ENCODE data around the gene PPP1R13L. TPM values are rescaled to one million over a fixed set of nuclear protein-coding genes. Genes with fewer than 3 reads are reported as not detected.

The PPP1R13L gene
- total and polyA plus RNA-seq, 2 of the 8 experiments (the other 6 are each of a cell fraction or from before 2014, with no cell fraction given) = 9.1 to 15.3 TPM

GRCh38 chr19:45391346-45391745 is 13.5 kb downstream of the PPP1R13L start:
- no peaks in the 10 kb centered on the region for H4K20me1 ChIP-seq (replicated peaks in 1 of 2; ENCODE audit: control insufficient read depth in 1 of 2, insufficient read depth in 2 of 2, low read length in 2 of 2)
- no peak overlapping the region for H4K5ac ChIP-seq (ENCODE audit: insufficient read length, low read depth, low read length)
- H2BK15ac ChIP-seq (ENCODE audit: low read length) = no peak overlapping the region
- H3K9me3 ChIP-seq (ENCODE audit: insufficient read depth in 2 of 2, low read depth in 1 of 2, low read length in 1 of 2) = no peaks in the 10 kb centered on the region
- no peak overlapping the region for H3K4ac ChIP-seq (replicated peaks; ENCODE audit: insufficient read length, low read depth, low read length)
- H3K36me3 ChIP-seq (ENCODE audit: control insufficient read depth in 2 of 4, insufficient read depth in 4 of 4, low read length in 3 of 4) = peaks cover 0 to under 1% (median 0%) of the 10 kb centered on the region in 4 experiments; a peak in 1 of 8 replicates
- no peak overlapping the region for H3K18ac ChIP-seq (ENCODE audit: extremely low read depth, low read length)
- TF ChIP-seq USF2 (IDR thresholded peaks at IDR 0.05; ENCODE audit: low read length) = no peak
- peak; percentile 75 for TF ChIP-seq SIX5 (IDR thresholded peaks at IDR 0.05; ENCODE audit: low read depth, low read length)
- no peak for TF ChIP-seq TAF1 (IDR thresholded peaks at IDR 0.05; ENCODE audit: low read depth, low read length)
- TF ChIP-seq YY1 (IDR thresholded peaks at IDR 0.05; ENCODE audit: low read depth, low read length) = peak; percentile 60; the same call in 1 of the 2 replicates
- TF ChIP-seq SIN3A (conservative IDR thresholded peaks at IDR 0.05 in 1 of 2, IDR thresholded peaks at IDR 0.05 in 1 of 2; ENCODE audit: low read depth in 1 of 2, low read length in 2 of 2) = no peak
- no peak for TF ChIP-seq KDM1A (IDR thresholded peaks at IDR 0.05; ENCODE audit: borderline replicate concordance, low read length)
- TF ChIP-seq CREB1 (IDR thresholded peaks at IDR 0.05) = 0 out of 2 replicates have a peak, but pooled peaks have one; percentile 9
- peaks cover 7% of the 10 kb centered on the region for H3K23me2 ChIP-seq (ENCODE audit: low read depth, low read length)
- H4K91ac ChIP-seq (replicated peaks; ENCODE audit: insufficient read length, low read length) = no peak overlapping the region
- H3K27ac ChIP-seq (ENCODE audit: low read depth, low read length) = peak overlapping the region; percentile 23; the same call in 1 of the 2 replicates
- H2AFZ ChIP-seq (ENCODE audit: low read length) = no peak overlapping the region
- FAIRE-seq (peak; percentile 87), DNase-seq (ENCODE audit: low read depth in 1 of 2, low spot score in 2 of 2) (no peak)
- H3K23ac ChIP-seq (ENCODE audit: insufficient read length) = no peak overlapping the region
- peaks cover 0 to 5% (median 2%) of the 10 kb centered on the region in 4 experiments; a peak in 4 of 7 replicates for H3K4me1 ChIP-seq (replicated peaks in 1 of 4; ENCODE audit: control insufficient read depth in 3 of 4, insufficient read depth in 4 of 4, low read length in 3 of 4)
- H2AK5ac ChIP-seq (ENCODE audit: low read depth, low read length) = no peak overlapping the region
- CTCF ChIA-PET (ENCODE audit: partially characterized antibody) = interaction anchor here (0.8 to 2.2 kb wide), 5 partner anchors 8 to 20 kb away, joined by 3 to 9 read pairs (median 7); partner anchors contain the start of gene PPP1R13L
- H2BK20ac ChIP-seq (ENCODE audit: low read length) = no peak overlapping the region
- H3K9ac ChIP-seq (replicated peaks in 1 of 4; ENCODE audit: extremely low read depth in 1 of 4, low read depth in 3 of 4, low read length in 3 of 4) = no peak overlapping the region
- H3K4me2 ChIP-seq (ENCODE audit: insufficient read depth in 1 of 2, low read depth in 2 of 2, low read length in 2 of 2) = no peak overlapping the region
- no peaks in the 10 kb centered on the region for H3K79me2 ChIP-seq (ENCODE audit: control insufficient read depth in 1 of 2, insufficient read depth in 2 of 2, low read length in 2 of 2)
- no peak overlapping the region for H3K56ac ChIP-seq (replicated peaks; ENCODE audit: insufficient read length, low read depth, low read length)
- WGBS, 2 experiments (ENCODE audit: extremely low coverage in 1 of 2, insufficient coverage in 1 of 2, insufficient read length in 1 of 2, insufficient replicate concordance in 2 of 2, low coverage in 1 of 2, low lambda C conversion rate in 2 of 2, missing lambda C conversion rate in 1 of 2) = 85% methylated on average over 3 of the region's 3 CpGs; no CpG with 5 or more reads in 1 of the 2 experiments
- H4K8ac ChIP-seq (ENCODE audit: extremely low read depth, insufficient read depth, low read length) = peak overlapping the region; percentile 75
- no peak overlapping the region for H3K14ac ChIP-seq (ENCODE audit: insufficient read length)
- H3K4me3 ChIP-seq (ENCODE audit: extremely low read depth in 1 of 4, insufficient read depth in 2 of 4, low read depth in 3 of 4, low read length in 4 of 4) = no peak overlapping the region
- H2BK12ac ChIP-seq (ENCODE audit: low read depth, low read length) = no peak overlapping the region
- POLR2A ChIA-PET (ENCODE audit: partially characterized antibody) = interaction anchor here (0.7 to 2.7 kb wide), 9 partner anchors 9 to 286 kb away, joined by 3 to 12 read pairs (median 3); partner anchors contain the start of gene PPP1R13L
- no peak overlapping the region; the same call in 1 of the 2 replicates for H2BK5ac ChIP-seq (ENCODE audit: low read depth, low read length)
- H3K79me1 ChIP-seq (ENCODE audit: low read depth, low read length) = no peaks in the 10 kb centered on the region
- H3K27me3 ChIP-seq (replicated peaks in 1 of 4; ENCODE audit: control insufficient read depth in 3 of 4, extremely low read depth in 1 of 4, insufficient read depth in 3 of 4, low read length in 3 of 4) = peaks cover 2 to 11% (median 5%) of the 10 kb centered on the region in 4 experiments; a peak in 6 of 7 replicates
- H2BK120ac ChIP-seq (replicated peaks; ENCODE audit: low read depth, low read length) = no peak overlapping the region
